HT-29 (cell line): ENCODE measurements around the gene DCT. TPM values are rescaled to one million over a fixed set of nuclear protein-coding genes. Genes with fewer than 3 reads are reported as not detected.
"Not testable (repeated sequence)": the region's sequence is repeated elsewhere in the genome, so short reads cannot be mapped to it uniquely, and the experiment has no call there.

Experiments
- DNase-seq: peaks from one replicate; pipeline ENCODE4 v3.0.0-alpha.2; 2015; ENCODE audit warnings: low spot score
- total RNA-seq: library from RNA; depleted of rRNA; stranded (reverse); fragments of >200 nt; shearing (Covaris generic); gene quantifications from 2 replicates; pipeline ENCODE4 v1.2.3, GENCODE V29; 2014; rRNA removed

DCT gene
- not detected in 2 replicates for total RNA-seq

GRCh38 chr13:94479616-94480015 lies at the start of gene DCT:
Gene DCT, minus strand, starts transcription at chr13:94479682. Its CDS starts 427 bp downstream, at chr13:94479255.
- DNase-seq, result no peak

- peak; percentile 16 for DNase-seq
Observed at GRCh38 chr13:94526956-94527355, 47.5 kb upstream of the DCT start.

- no peak for DNase-seq
Observed at GRCh38 chr13:94525781-94526180, 46.3 kb upstream of the DCT start.

GRCh38 chr13:94524407-94524806 lies 44.9 kb upstream of the DCT start:
- DNase-seq, result no peak

GRCh38 chr13:94520001-94520400 lies 40.5 kb upstream of the DCT start:
- no peak for DNase-seq

GRCh38 chr13:94516456-94516855 lies 37.0 kb upstream of the DCT start:
- no peak for DNase-seq

GRCh38 chr13:94515911-94516310 lies 36.4 kb upstream of the DCT start:
- DNase-seq, result no peak

- no peak for DNase-seq
Observed at GRCh38 chr13:94515374-94515773, 35.9 kb upstream of the DCT start.

GRCh38 chr13:94513026-94513425 lies 33.5 kb upstream of the DCT start:
- no peak for DNase-seq

GRCh38 chr13:94505730-94506129 lies 26.2 kb upstream of the DCT start:
- DNase-seq, result no peak

GRCh38 chr13:94503851-94504250 lies 24.4 kb upstream of the DCT start:
- no peak for DNase-seq

- not testable (repeated sequence) for DNase-seq
Observed at GRCh38 chr13:94498831-94499230, 19.3 kb upstream of the DCT start.

- no peak for DNase-seq
Observed at GRCh38 chr13:94495806-94496205, 16.3 kb upstream of the DCT start.

- DNase-seq, result no peak
Observed at GRCh38 chr13:94494026-94494425, 14.5 kb upstream of the DCT start.

- no peak for DNase-seq
Observed at GRCh38 chr13:94487043-94487442, 7.6 kb upstream of the DCT start.

GRCh38 chr13:94483970-94484369 lies 4.5 kb upstream of the DCT start:
- DNase-seq, result no peak

- peak; percentile 8 for DNase-seq
Observed at GRCh38 chr13:94481941-94482340, 2.5 kb upstream of the DCT start.

- DNase-seq, result no peak
Observed at GRCh38 chr13:94480672-94481145, 1.2 kb upstream of the DCT start.

GRCh38 chr13:94478913-94479312 lies 569 bp downstream of the DCT start:
- DNase-seq, result no peak

GRCh38 chr13:94470126-94470525 lies 9.4 kb downstream of the DCT start:
- no peak for DNase-seq

GRCh38 chr13:94464771-94465170 lies 14.7 kb downstream of the DCT start:
- DNase-seq, result no peak

GRCh38 chr13:94462670-94463069 lies 16.8 kb downstream of the DCT start:
- DNase-seq, result no peak

GRCh38 chr13:94459116-94459515 lies 20.4 kb downstream of the DCT start:
- DNase-seq, result no peak

GRCh38 chr13:94455414-94455813 lies 24.1 kb downstream of the DCT start:
- no peak for DNase-seq
